WTC11 (cell line): ENCODE measurements around the gene KCNG4. TPM values are rescaled to one million over a fixed set of nuclear protein-coding genes. Genes with fewer than 3 reads are reported as not detected.

ENCODE experiments used
- ATAC-seq: fragments of 200-7000 bp; cut with Tn5 transposase; 2 replicates; pipeline ENCODE4 v1.10.0; 2021; ENCODE audit warnings: mild to moderate bottlenecking, moderate library complexity
- CTCF ChIA-PET: fragments of 300-600 bp; sonication (Branson Sonifier 250); formaldehyde crosslinking; loops from one replicate; lab custom pipeline; 2021; ENCODE audit warnings: antibody characterized with exemption; lab: Charles Lee
- POLR2A ChIA-PET: fragments of 350-600 bp; sonication (Branson Sonifier 250); formaldehyde crosslinking; loops from one replicate; lab custom pipeline; 2021; ENCODE audit warnings: antibody characterized with exemption; lab: Charles Lee
- DNase-seq: peaks from one replicate; pipeline ENCODE4 v3.0.0; 2021; ENCODE audit warnings: low spot score
- H3K27ac Mint-ChIP-seq: 2 replicates; pipeline ENCODE4 v1.8.0; 2021; ENCODE audit warnings: mixed read lengths
- H3K27me3 Mint-ChIP-seq: 2 replicates; pipeline ENCODE4 v1.8.0; 2021; ENCODE audit warnings: low read depth, mild to moderate bottlenecking, moderate library complexity, mixed read lengths
- H3K36me3 Mint-ChIP-seq: 2 replicates; pipeline ENCODE4 v1.8.0; 2021; ENCODE audit warnings: mixed read lengths
- H3K4me1 Mint-ChIP-seq: 2 replicates; pipeline ENCODE4 v1.8.0; 2022; ENCODE audit warnings: mixed read lengths
- H3K4me3 Mint-ChIP-seq: 2 replicates; pipeline ENCODE4 v1.8.0; 2021; ENCODE audit warnings: mild to moderate bottlenecking, moderate library complexity, mixed read lengths
- H3K9me3 Mint-ChIP-seq: 2 replicates; pipeline ENCODE4 v1.8.0; 2021; ENCODE audit warnings: mixed read lengths
- CREM ChIP-seq: sonication (generic); formaldehyde crosslinking; IDR thresholded peaks from 2 replicates; pipeline ENCODE4 v1.8.1; 2022; ENCODE audit warnings: mild to moderate bottlenecking, missing genetic modification reagents, moderate library complexity
- FOXJ3 ChIP-seq: sonication (generic); formaldehyde crosslinking; IDR thresholded peaks from 2 replicates; pipeline ENCODE4 v1.9.0; 2021; ENCODE audit warnings: missing genetic modification reagents, mild to moderate bottlenecking, borderline replicate concordance
- IRF2 ChIP-seq: sonication (generic); formaldehyde crosslinking; IDR thresholded peaks from 2 replicates; pipeline ENCODE4 v1.8.0; 2022; ENCODE audit warnings: low read depth, missing genetic modification reagents, borderline replicate concordance
- JAZF1 ChIP-seq: fragments of 250-450 bp; sonication (Bioruptor Pico); IDR thresholded peaks from 2 replicates; pipeline ENCODE4 v1.9.0; 2021; ENCODE audit warnings: moderate library complexity, mild to moderate bottlenecking, inconsistent platforms
- KAT7 ChIP-seq: sonication (generic); formaldehyde crosslinking; IDR thresholded peaks from 2 replicates; pipeline ENCODE4 v1.8.1; 2023; ENCODE audit warnings: missing genetic modification reagents, mild to moderate bottlenecking, borderline replicate concordance
- NFATC4 ChIP-seq: fragments of 250-450 bp; sonication (Bioruptor Pico); IDR thresholded peaks from 2 replicates; pipeline ENCODE4 v1.9.0; 2021; ENCODE audit warnings: mild to moderate bottlenecking
- OVOL2 ChIP-seq: fragments of 250-450 bp; sonication (Bioruptor Pico); IDR thresholded peaks from 2 replicates; pipeline ENCODE4 v1.9.0; 2021; ENCODE audit warnings: mild to moderate bottlenecking, borderline replicate concordance
- TCF7 ChIP-seq: sonication (generic); formaldehyde crosslinking; IDR thresholded peaks from 2 replicates; pipeline ENCODE4 v1.8.0; 2022; ENCODE audit warnings: mild to moderate bottlenecking, low read depth, missing genetic modification reagents, moderate library complexity
- ZBTB21 ChIP-seq: sonication (generic); formaldehyde crosslinking; IDR thresholded peaks from 2 replicates; pipeline ENCODE4 v1.8.1; 2023; ENCODE audit warnings: mild to moderate bottlenecking, missing genetic modification reagents, borderline replicate concordance
- ZNF121 ChIP-seq: sonication (generic); formaldehyde crosslinking; IDR thresholded peaks from 2 replicates; pipeline ENCODE4 v1.8.0; 2023; ENCODE audit warnings: missing genetic modification reagents
- total RNA-seq: library from RNA; stranded (reverse); gene quantifications from 3 replicates; pipeline ENCODE4 v1.2.3, GENCODE V29; 2021
- TF ChIP-seq, protein P1 (sequence below): sonication (generic); formaldehyde crosslinking; IDR thresholded peaks from 2 replicates; pipeline ENCODE4 v1.8.1; 2023; ENCODE audit warnings: mild to moderate bottlenecking, missing genetic modification reagents
- TF ChIP-seq, protein P2 (sequence below): sonication (generic); formaldehyde crosslinking; IDR thresholded peaks from 2 replicates; pipeline ENCODE4 v1.8.1; 2023; ENCODE audit warnings: mild to moderate bottlenecking, missing genetic modification reagents
- TF ChIP-seq, protein P3 (sequence below): sonication (generic); formaldehyde crosslinking; IDR thresholded peaks from 2 replicates; pipeline ENCODE4 v1.8.1; 2022; ENCODE audit warnings: mild to moderate bottlenecking, moderate library complexity, missing genetic modification reagents
- TF ChIP-seq, protein P4 (sequence below): sonication (generic); formaldehyde crosslinking; IDR thresholded peaks from 2 replicates; pipeline ENCODE4 v1.8.1; 2022; ENCODE audit warnings: missing genetic modification reagents, borderline replicate concordance

The KCNG4 gene
- total RNA-seq, 1 experiment from 2014 or later = not detected

DNA sequence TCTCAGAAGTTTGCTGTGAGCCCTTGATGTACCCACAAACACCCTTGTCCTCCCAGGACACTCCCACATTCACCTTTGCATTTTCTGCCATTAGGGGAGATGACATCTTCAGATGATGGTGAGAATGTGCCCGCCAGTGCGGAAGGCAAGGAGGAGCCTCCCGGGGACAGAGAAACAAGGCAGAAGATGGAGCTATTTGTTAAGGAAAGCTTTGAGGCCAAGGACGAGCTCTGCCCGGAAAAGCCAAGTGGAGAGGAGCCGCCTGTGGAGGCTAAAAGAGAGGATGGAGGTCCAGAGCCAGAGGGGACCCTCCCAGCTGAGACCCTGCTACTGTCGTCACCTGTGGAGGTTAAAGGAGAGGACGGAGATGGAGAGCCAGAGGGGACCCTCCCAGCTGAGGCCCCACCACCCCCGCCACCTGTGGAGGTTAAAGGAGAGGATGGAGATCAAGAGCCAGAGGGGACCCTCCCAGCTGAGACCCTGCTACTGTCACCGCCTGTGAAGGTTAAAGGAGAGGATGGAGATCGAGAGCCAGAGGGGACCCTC, 70.0 kb downstream of the KCNG4 start:
- Mint-ChIP-seq H3K4me3 (no peak overlapping the region), H3K27me3 (no peaks in the 10 kb centered on the region; the same call in 1 of the 2 replicates), H3K9me3 (no peaks in the 10 kb centered on the region), H3K36me3 (no peaks in the 10 kb centered on the region), H3K27ac (no peak overlapping the region), H3K4me1 (no peaks in the 10 kb centered on the region)
- TF ChIP-seq FOXJ3 (CRISPR knock-in tag) = no peak
- TF ChIP-seq OVOL2 = no peak
- TF ChIP-seq TCF7 (CRISPR knock-in tag) = no peak
- TF ChIP-seq, protein P1, sequence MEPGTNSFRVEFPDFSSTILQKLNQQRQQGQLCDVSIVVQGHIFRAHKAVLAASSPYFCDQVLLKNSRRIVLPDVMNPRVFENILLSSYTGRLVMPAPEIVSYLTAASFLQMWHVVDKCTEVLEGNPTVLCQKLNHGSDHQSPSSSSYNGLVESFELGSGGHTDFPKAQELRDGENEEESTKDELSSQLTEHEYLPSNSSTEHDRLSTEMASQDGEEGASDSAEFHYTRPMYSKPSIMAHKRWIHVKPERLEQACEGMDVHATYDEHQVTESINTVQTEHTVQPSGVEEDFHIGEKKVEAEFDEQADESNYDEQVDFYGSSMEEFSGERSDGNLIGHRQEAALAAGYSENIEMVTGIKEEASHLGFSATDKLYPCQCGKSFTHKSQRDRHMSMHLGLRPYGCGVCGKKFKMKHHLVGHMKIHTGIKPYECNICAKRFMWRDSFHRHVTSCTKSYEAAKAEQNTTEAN = no peak
- TF ChIP-seq ZNF121 (CRISPR knock-in tag) = no peak
- TF ChIP-seq CREM (CRISPR knock-in tag) = no peak
- TF ChIP-seq, protein P2, sequence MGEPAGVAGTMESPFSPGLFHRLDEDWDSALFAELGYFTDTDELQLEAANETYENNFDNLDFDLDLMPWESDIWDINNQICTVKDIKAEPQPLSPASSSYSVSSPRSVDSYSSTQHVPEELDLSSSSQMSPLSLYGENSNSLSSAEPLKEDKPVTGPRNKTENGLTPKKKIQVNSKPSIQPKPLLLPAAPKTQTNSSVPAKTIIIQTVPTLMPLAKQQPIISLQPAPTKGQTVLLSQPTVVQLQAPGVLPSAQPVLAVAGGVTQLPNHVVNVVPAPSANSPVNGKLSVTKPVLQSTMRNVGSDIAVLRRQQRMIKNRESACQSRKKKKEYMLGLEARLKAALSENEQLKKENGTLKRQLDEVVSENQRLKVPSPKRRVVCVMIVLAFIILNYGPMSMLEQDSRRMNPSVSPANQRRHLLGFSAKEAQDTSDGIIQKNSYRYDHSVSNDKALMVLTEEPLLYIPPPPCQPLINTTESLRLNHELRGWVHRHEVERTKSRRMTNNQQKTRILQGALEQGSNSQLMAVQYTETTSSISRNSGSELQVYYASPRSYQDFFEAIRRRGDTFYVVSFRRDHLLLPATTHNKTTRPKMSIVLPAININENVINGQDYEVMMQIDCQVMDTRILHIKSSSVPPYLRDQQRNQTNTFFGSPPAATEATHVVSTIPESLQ = no peak
- TF ChIP-seq IRF2 (CRISPR knock-in tag) = no peak
- no peak for TF ChIP-seq JAZF1 (CRISPR knock-in tag)
- TF ChIP-seq NFATC4 (CRISPR knock-in tag) = no peak
- TF ChIP-seq, protein P3, sequence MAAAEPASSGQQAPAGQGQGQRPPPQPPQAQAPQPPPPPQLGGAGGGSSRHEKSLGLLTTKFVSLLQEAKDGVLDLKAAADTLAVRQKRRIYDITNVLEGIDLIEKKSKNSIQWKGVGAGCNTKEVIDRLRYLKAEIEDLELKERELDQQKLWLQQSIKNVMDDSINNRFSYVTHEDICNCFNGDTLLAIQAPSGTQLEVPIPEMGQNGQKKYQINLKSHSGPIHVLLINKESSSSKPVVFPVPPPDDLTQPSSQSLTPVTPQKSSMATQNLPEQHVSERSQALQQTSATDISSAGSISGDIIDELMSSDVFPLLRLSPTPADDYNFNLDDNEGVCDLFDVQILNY (CRISPR knock-in tag) = no peak
- TF ChIP-seq ZBTB21 (CRISPR knock-in tag) = no peak
- TF ChIP-seq, protein P4, sequence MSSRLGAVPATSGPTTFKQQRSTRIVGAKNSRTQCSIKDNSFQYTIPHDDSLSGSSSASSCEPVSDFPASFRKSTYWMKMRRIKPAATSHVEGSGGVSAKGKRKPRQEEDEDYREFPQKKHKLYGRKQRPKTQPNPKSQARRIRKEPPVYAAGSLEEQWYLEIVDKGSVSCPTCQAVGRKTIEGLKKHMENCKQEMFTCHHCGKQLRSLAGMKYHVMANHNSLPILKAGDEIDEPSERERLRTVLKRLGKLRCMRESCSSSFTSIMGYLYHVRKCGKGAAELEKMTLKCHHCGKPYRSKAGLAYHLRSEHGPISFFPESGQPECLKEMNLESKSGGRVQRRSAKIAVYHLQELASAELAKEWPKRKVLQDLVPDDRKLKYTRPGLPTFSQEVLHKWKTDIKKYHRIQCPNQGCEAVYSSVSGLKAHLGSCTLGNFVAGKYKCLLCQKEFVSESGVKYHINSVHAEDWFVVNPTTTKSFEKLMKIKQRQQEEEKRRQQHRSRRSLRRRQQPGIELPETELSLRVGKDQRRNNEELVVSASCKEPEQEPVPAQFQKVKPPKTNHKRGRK (CRISPR knock-in tag) = no peak
- TF ChIP-seq KAT7 = no peak
- ChIA-PET CTCF (interaction anchor here (0.9 to 5.8 kb wide), 2 partner anchors 10 to 17 kb away, joined by 3 to 41 read pairs; partner anchors contain the start of gene TAF1C), POLR2A (no interaction called here)
- ATAC-seq (no peak), DNase-seq (no peak)

Other genes starting within 250 kb of the KCNG4 start
- not detected in 3 replicates for gene SLC38A8, start 197.2 kb downstream of the KCNG4 start, total RNA-seq
- 45.1 to 47.4 TPM (median 46.9 TPM) in 3 replicates for gene MBTPS1, start 123.1 kb downstream of the KCNG4 start, total RNA-seq
- gene HSDL1, start 94.8 kb downstream of the KCNG4 start, total RNA-seq = 48.6 to 58.1 TPM (median 53.4 TPM) in 3 replicates
- gene DNAAF1, start 94.7 kb downstream of the KCNG4 start, total RNA-seq = 0.09 to 0.62 TPM (median 0.20 TPM) in 3 replicates
- gene TAF1C, start 53.0 kb downstream of the KCNG4 start, total RNA-seq = 71.2 to 89.7 TPM (median 74.7 TPM) in 3 replicates
- gene ADAD2, start 48.9 kb downstream of the KCNG4 start, total RNA-seq = 0.71 to 1.6 TPM (median 1.4 TPM) in 3 replicates
- gene WFDC1, start 54.9 kb upstream of the KCNG4 start, total RNA-seq = 0.32 to 0.50 TPM (median 0.41 TPM) in 3 replicates
- gene ATP2C2, start 128.5 kb upstream of the KCNG4 start, total RNA-seq = 2.4 to 4.3 TPM (median 2.8 TPM) in 3 replicates